ENCODE measurements around the gene LHX3. TPM values are rescaled to one million over a fixed set of nuclear protein-coding genes. Genes with fewer than 3 reads are reported as not detected.

Gene LHX3
- total and polyA plus RNA-seq, 2 of the 8 experiments (the other 6 are each of a cell fraction or from before 2014, with no cell fraction given): 0.02 TPM; not detected in 1

- Histone ChIP-seq H3K23me2 (ENCODE audit: low read depth, low read length) (no peaks in the 10 kb centered on the region), H3K9ac (replicated peaks in 1 of 4; ENCODE audit: extremely low read depth in 1 of 4, low read depth in 3 of 4, low read length in 3 of 4) (no peak overlapping the region), H3K9me3 (ENCODE audit: insufficient read depth in 2 of 2, low read depth in 1 of 2, low read length in 1 of 2) (peaks cover 0 to 4% of the 10 kb centered on the region in 2 experiments; a peak in 1 of 4 replicates), H2AFZ (ENCODE audit: low read length) (no peak overlapping the region), H3K56ac (replicated peaks; ENCODE audit: insufficient read length, low read depth, low read length) (no peak overlapping the region), H2BK15ac (ENCODE audit: low read length) (no peak overlapping the region), H3K18ac (ENCODE audit: extremely low read depth, low read length) (no peak overlapping the region), H3K27ac (ENCODE audit: low read depth, low read length) (no peak overlapping the region), H4K5ac (ENCODE audit: insufficient read length, low read depth, low read length) (no peak overlapping the region), H3K4me1 (replicated peaks in 1 of 4; ENCODE audit: control insufficient read depth in 3 of 4, insufficient read depth in 4 of 4, low read length in 3 of 4) (peaks cover 0 to 2% (median 0%) of the 10 kb centered on the region in 4 experiments; a peak in 2 of 7 replicates), H3K79me1 (ENCODE audit: low read depth, low read length) (no peaks in the 10 kb centered on the region), H3K4ac (replicated peaks; ENCODE audit: insufficient read length, low read depth, low read length) (no peak overlapping the region), H2BK12ac (ENCODE audit: low read depth, low read length) (no peak overlapping the region), H4K91ac (replicated peaks; ENCODE audit: insufficient read length, low read length) (no peak overlapping the region), H3K23ac (ENCODE audit: insufficient read length) (no peak overlapping the region), H2BK20ac (ENCODE audit: low read length) (no peak overlapping the region), H4K20me1 (replicated peaks in 1 of 2; ENCODE audit: control insufficient read depth in 1 of 2, insufficient read depth in 2 of 2, low read length in 2 of 2) (peaks cover 8 to 19% of the 10 kb centered on the region in 2 experiments), H3K4me2 (ENCODE audit: insufficient read depth in 1 of 2, low read depth in 2 of 2, low read length in 2 of 2) (no peak overlapping the region), H2BK5ac (ENCODE audit: low read depth, low read length) (no peak overlapping the region), H3K36me3 (ENCODE audit: control insufficient read depth in 2 of 4, insufficient read depth in 4 of 4, low read length in 3 of 4) (peaks cover 2 to 23% (median 18%) of the 10 kb centered on the region in 4 experiments; a peak in 7 of 8 replicates), H3K79me2 (ENCODE audit: control insufficient read depth in 1 of 2, insufficient read depth in 2 of 2, low read length in 2 of 2) (no peaks in the 10 kb centered on the region), H3K27me3 (replicated peaks in 1 of 4; ENCODE audit: control insufficient read depth in 3 of 4, extremely low read depth in 1 of 4, insufficient read depth in 3 of 4, low read length in 3 of 4) (peaks cover 0 to 2% (median 0%) of the 10 kb centered on the region in 4 experiments; a peak in 1 of 7 replicates), H3K4me3 (ENCODE audit: extremely low read depth in 1 of 4, insufficient read depth in 2 of 4, low read depth in 3 of 4, low read length in 4 of 4) (no peak overlapping the region), H3K14ac (ENCODE audit: insufficient read length) (no peak overlapping the region), H2BK120ac (replicated peaks; ENCODE audit: low read depth, low read length) (no peak overlapping the region), H4K8ac (ENCODE audit: extremely low read depth, insufficient read depth, low read length) (no peak overlapping the region), H2AK5ac (ENCODE audit: low read depth, low read length) (no peak overlapping the region)
- DNase-seq (ENCODE audit: low read depth in 1 of 2, low spot score in 2 of 2) (no peak), FAIRE-seq (no peak)
- ChIA-PET CTCF (ENCODE audit: partially characterized antibody) (interaction anchor here (0.7 to 2.4 kb wide), 2 partner anchors 11 to 15 kb away, joined by 3 to 17 read pairs; no protein-coding TSS in a partner anchor), POLR2A (ENCODE audit: partially characterized antibody) (no interaction called here)
- TF ChIP-seq CREB1 (IDR thresholded peaks at IDR 0.05): no peak
- no peak for TF ChIP-seq BRCA1 (IDR thresholded peaks at IDR 0.05; ENCODE audit: low read depth, low read length)
- TF ChIP-seq CBX8 (IDR thresholded peaks at IDR 0.05; ENCODE audit: borderline replicate concordance, low read depth, low read length): no peak
- no peak for TF ChIP-seq SP4 (IDR thresholded peaks at IDR 0.05; ENCODE audit: low read length)
- TF ChIP-seq CEBPB (IDR thresholded peaks at IDR 0.05; ENCODE audit: low read depth, low read length): no peak
- no peak for TF ChIP-seq MAX (IDR thresholded peaks at IDR 0.05)
- no peak for TF ChIP-seq KDM1A (IDR thresholded peaks at IDR 0.05; ENCODE audit: borderline replicate concordance, low read length)
- TF ChIP-seq MAFK (IDR thresholded peaks at IDR 0.05; ENCODE audit: low read depth, low read length): no peak
- TF ChIP-seq SP2 (IDR thresholded peaks at IDR 0.05; ENCODE audit: low read length): no peak
- no peak for TF ChIP-seq TEAD4 (IDR thresholded peaks at IDR 0.05; ENCODE audit: low read depth, low read length)
- WGBS, 2 experiments (ENCODE audit: extremely low coverage in 1 of 2, insufficient coverage in 1 of 2, insufficient read length in 1 of 2, insufficient replicate concordance in 2 of 2, low coverage in 1 of 2, low lambda C conversion rate in 2 of 2, missing lambda C conversion rate in 1 of 2): 92% methylated on average over 35 of the region's 35 CpGs; no CpG with 5 or more reads in 1 of the 2 experiments
These were observed 6.8 kb upstream of the LHX3 start for GRCh38 chr9:136211441-136212344.

All from H1 (cell line).